Prostate gland (tissue), 2 donors: ENCODE measurements around the gene WDR83. TPM values are rescaled to one million over a fixed set of nuclear protein-coding genes. Genes with fewer than 3 reads are reported as not detected.
"Not testable (repeated sequence)": the region's sequence is repeated elsewhere in the genome, so short reads cannot be mapped to it uniquely, and the experiment has no call there.

Experiments
- DNase-seq: peaks from one replicate; pipeline ENCODE4 v3.0.0-alpha.2; 2019; ENCODE audit warnings: low spot score
- H3K27ac ChIP-seq, 2 donors: fragments of 200-600 bp; sonication (generic); 2 replicates each; pipeline ENCODE4 v1.5.1; 2017 to 2019
- H3K27me3 ChIP-seq: fragments of 200-600 bp; sonication (generic); replicated peaks from 2 replicates; pipeline ENCODE4 v1.5.1; 2019; ENCODE audit not compliant: insufficient read depth
- H3K36me3 ChIP-seq, 2 donors: fragments of 200-600 bp; sonication (generic); 1 replicate in 1 of 2; 2 replicates in 1 of 2; pipeline versions ENCODE4 v1.5.1 to v1.8.1; 2017 to 2019
- H3K4me1 ChIP-seq: fragments of 200-600 bp; sonication (generic); replicated peaks from 2 replicates; pipeline ENCODE4 v1.5.1; 2019
- H3K4me3 ChIP-seq, 2 donors: fragments of 200-600 bp; sonication (generic); 2 replicates each; pipeline ENCODE4 v1.5.1; 2017 to 2019
- H3K9me3 ChIP-seq: fragments of 200-600 bp; sonication (generic); 2 replicates; pipeline ENCODE4 v1.5.1; 2017
- POLR2A ChIP-seq: fragments of 450-650 bp; IDR thresholded peaks from one replicate; pipeline ENCODE4 v1.6.1; 2016; ENCODE audit warnings: antibody characterized with exemption, mild to moderate bottlenecking
- POLR2AphosphoS5 ChIP-seq: sonication (generic); formaldehyde crosslinking; IDR thresholded peaks from one replicate; pipeline ENCODE4 v1.6.1; 2017; ENCODE audit warnings: antibody characterized with exemption
- WGBS: methylation state at CpG from one replicate; pipeline ENCODE4 v1.1.5; 2018; 5-methylcytosine and 5-hydroxymethylcytosine counted together
- intact Hi-C: fragments of 100-400 bp; cut with DNase I; formaldehyde crosslinking; loops from one replicate; pipeline ENCODE4 v1.14.2; 2022
- total RNA-seq, 2 donors: library from RNA; depleted of rRNA; stranded (reverse); fragments of >200 nt; gene quantifications; one replicate each; pipeline ENCODE4 v1.1.0, GENCODE V29; 2016
- TF ChIP-seq, protein P1 (sequence below), 4 experiments: fragments of 200-600 bp in 2 of 4; fragments of 450-650 bp in 2 of 4; sonication (generic) in 2 of 4; IDR thresholded peaks; 1 replicate in 3 of 4; 2 replicates in 1 of 4; pipeline ENCODE4 v1.5.1; 2016 to 2019; ENCODE audit warnings: antibody characterized with exemption in 4 of 4, mild to moderate bottlenecking in 2 of 4, moderate library complexity in 2 of 4

Gene WDR83
- total RNA-seq, 2 donors from 2014 or later, result 14.9 to 16.2 TPM

DNA sequence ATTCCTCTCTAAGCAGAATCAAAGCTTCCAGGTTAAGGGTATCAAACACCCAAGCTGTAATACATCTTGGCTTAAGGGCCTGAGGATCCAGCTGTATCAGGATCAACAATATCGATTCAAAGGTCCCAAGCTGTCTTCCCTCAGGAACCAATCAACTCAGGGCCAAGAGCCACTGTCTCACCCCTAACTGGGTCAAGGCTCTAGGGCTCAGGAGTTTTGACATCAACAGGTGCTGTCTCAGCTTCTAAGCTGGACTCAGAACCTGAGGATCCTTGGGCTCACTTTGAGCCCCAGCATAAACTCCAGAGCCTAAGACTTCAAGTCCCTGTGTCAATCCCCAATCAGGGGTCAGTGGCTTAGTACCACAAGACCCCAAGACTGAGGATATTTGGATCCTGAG, 28.9 kb downstream of the WDR83 start:
- no peaks in the 10 kb centered on the region for H3K27me3 ChIP-seq
- intact Hi-C loops, result no loop called here
- H3K4me3 ChIP-seq, result peak overlapping the region; percentile 47 to 77
- H3K36me3 ChIP-seq, result peaks cover 0 to 1% of the 10 kb centered on the region in 2 donors
- H3K27ac ChIP-seq, result no peak overlapping the region
- no peaks in the 10 kb centered on the region for H3K9me3 ChIP-seq
- DNase-seq, result no peak
- peaks cover 9% of the 10 kb centered on the region for H3K4me1 ChIP-seq
- 92% methylated on average over 1 of the region's 1 CpG for WGBS
- no peak for TF ChIP-seq POLR2AphosphoS5

DNA sequence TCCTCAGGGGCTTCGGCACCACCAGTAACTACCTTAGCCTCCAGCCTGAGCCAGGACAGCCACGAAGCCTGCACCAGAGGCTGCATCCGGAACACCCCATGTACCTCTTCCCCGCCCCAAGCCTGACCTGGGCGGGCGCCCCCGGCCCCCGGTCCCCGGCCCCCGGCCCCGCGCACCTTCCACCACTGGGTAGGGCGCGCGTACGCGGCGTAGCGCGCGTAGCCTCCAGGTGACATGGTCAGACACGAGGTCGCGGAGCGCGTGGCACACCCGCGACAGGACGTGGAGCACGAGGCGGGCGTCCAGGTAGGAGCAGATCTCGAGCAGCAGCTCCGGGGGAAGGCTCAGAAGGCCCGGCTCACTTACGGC, 29.4 kb downstream of the WDR83 start:
- no peaks in the 10 kb centered on the region for H3K9me3 ChIP-seq
- H3K36me3 ChIP-seq, result peaks cover 0 to 6% of the 10 kb centered on the region in 2 donors
- H3K4me3 ChIP-seq, result peak overlapping the region; percentile 47 to 77
- H3K27ac ChIP-seq, result no peak overlapping the region
- intact Hi-C loops, result no loop called here
- H3K4me1 ChIP-seq, result peaks cover 9% of the 10 kb centered on the region
- DNase-seq, result no peak
- no peak for TF ChIP-seq POLR2A
- TF ChIP-seq POLR2AphosphoS5, result no peak
- TF ChIP-seq, protein P1, sequence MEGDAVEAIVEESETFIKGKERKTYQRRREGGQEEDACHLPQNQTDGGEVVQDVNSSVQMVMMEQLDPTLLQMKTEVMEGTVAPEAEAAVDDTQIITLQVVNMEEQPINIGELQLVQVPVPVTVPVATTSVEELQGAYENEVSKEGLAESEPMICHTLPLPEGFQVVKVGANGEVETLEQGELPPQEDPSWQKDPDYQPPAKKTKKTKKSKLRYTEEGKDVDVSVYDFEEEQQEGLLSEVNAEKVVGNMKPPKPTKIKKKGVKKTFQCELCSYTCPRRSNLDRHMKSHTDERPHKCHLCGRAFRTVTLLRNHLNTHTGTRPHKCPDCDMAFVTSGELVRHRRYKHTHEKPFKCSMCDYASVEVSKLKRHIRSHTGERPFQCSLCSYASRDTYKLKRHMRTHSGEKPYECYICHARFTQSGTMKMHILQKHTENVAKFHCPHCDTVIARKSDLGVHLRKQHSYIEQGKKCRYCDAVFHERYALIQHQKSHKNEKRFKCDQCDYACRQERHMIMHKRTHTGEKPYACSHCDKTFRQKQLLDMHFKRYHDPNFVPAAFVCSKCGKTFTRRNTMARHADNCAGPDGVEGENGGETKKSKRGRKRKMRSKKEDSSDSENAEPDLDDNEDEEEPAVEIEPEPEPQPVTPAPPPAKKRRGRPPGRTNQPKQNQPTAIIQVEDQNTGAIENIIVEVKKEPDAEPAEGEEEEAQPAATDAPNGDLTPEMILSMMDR (IDR thresholded peaks at IDR 0.05), result no peak
- 5% methylated on average over 33 of the region's 36 CpGs for WGBS
- no peaks in the 10 kb centered on the region for H3K27me3 ChIP-seq

DNA sequence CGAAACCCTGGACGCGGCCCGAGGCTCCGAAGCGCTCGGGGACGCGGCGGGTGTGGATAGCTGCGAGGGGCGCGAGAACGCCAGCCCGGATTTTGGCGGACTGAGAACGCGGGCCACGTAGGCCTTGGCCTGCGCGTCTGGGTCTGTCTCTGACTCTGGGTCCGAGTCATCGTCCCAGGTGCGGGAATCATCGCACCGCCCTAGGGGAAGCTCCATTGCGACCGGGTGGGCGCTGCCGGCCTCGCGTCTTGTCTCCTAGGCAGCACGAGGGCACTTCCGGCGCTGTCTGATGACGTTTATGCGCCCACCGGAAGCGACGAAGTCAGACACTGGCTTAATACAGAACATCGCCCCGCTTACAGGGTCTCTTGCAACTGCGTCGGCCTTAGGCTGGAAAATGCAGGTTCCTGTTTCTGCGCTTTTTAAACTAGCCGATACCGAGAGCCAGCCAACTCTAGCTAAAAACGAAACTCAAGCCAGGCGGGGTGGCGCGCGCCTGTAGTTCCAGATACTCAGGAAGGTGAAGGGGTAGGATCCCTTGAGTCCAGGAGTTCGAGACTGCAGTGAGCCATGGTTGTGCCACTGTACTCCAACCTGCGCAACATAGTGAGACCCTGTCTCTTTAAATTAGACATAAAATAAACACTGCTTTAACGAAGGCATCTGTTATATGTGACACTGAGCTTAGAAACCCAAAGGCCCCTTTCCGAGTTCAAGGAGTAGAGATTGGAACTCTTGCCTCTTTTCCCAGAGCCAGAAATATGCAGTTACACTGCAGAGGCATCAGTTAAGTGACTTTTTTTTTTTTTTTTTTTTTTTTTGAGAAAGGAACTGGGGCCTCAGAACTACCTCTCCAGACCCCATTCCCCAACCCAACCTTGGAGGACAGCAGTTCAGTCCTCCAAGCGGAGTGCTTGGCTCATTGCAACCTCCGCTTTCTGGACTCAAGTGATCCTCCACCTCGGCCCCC, 30.0 kb downstream of the WDR83 start, which contains the start of gene FBXW9:
TSS of gene FBXW9 (minus strand) at position 266 of the 970 bp plus-strand sequence. CDS start at position 216, 50 bp downstream.
- H3K36me3 ChIP-seq, result peaks cover 0 to 13% of the 10 kb centered on the region in 2 donors
- no peaks in the 10 kb centered on the region for H3K9me3 ChIP-seq
- TF ChIP-seq, protein P1 (IDR thresholded peaks at IDR 0.05), result peak in 1 of 4 experiments; percentile 33
- TF ChIP-seq POLR2AphosphoS5, result peak; percentile 99
- TF ChIP-seq POLR2A, result peak; percentile 34
- WGBS, result 8% methylated on average over 50 of the region's 59 CpGs
- H3K4me3 ChIP-seq, result peak within 1 kb of the TSS; percentile 47 to 77
- DNase-seq, result peak; percentile 95
- no peaks in the 10 kb centered on the region for H3K27me3 ChIP-seq
- intact Hi-C loops, result no loop called here
- peaks cover 9% of the 10 kb centered on the region for H3K4me1 ChIP-seq
- H3K27ac ChIP-seq, result peak within 1 kb of the TSS; percentile 77

DNA sequence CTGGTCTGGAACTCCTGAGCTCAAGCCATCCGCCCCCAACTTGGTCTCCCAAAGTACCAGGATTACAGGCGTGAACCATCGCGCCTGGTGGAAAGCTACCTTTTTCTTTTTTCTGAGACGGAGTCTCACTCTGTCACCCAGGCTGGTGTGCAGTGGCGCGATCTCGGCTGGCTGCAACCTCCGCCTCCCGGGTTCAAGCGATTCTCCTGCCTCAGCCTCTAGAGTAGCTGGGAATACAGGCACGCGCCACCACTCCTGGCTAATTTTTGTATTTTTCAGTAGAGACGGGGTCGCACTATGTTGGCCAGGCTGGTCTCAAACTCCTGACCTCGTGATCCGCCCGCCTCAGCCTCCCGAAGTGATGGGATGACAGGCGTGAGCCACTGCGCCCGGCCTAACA, 30.8 kb downstream of the WDR83 start:
- H3K27me3 ChIP-seq, H3K4me1 ChIP-seq, H3K9me3 ChIP-seq, H3K4me3 ChIP-seq, H3K27ac ChIP-seq, DNase-seq, intact Hi-C loops: not testable (repeated sequence)
- peaks cover 5 to 20% of the 10 kb centered on the region in 2 donors for H3K36me3 ChIP-seq
- 96% methylated on average over 22 of the region's 22 CpGs for WGBS

DNA sequence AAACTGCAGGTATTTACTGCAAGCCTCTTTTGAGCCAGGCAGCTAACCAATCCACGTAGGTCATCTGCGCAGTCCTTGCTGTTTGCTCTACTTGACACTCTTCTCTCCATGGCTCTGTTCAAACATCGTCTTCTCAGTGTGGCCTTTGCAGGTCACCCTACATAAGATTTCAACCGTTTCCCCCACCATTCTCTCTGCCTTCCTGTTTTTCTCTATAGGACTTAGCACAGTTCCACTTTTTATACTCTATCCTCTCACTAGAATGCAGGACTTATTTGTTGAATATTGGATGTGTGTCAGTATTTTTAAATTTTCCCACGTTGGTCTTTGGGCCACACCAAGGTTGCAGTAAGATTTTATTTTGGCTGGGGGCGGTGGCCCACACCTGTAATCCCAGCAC, 31.5 kb downstream of the WDR83 start:
- Histone ChIP-seq H3K4me3 (no peak overlapping the region), H3K36me3 (peaks cover 12 to 21% of the 10 kb centered on the region in 2 donors), H3K4me1 (peaks cover 9% of the 10 kb centered on the region), H3K27ac (no peak overlapping the region), H3K27me3 (no peaks in the 10 kb centered on the region), H3K9me3 (no peaks in the 10 kb centered on the region)
- no peak for DNase-seq
- intact Hi-C loops, result no loop called here
- 74% methylated on average over 6 of the region's 6 CpGs for WGBS
- TF ChIP-seq POLR2AphosphoS5 (no peak), POLR2A (no peak)
- TF ChIP-seq, protein P1 (IDR thresholded peaks at IDR 0.05), result no peak
